GM18519 (cell line): ENCODE measurements around the gene ARHGAP31.
"Not testable (repeated sequence)": the region's sequence is repeated elsewhere in the genome, so short reads cannot be mapped to it uniquely, and the experiment has no call there.

ENCODE experiments used
- ATAC-seq: cut with Tn5 transposase; IDR thresholded peaks from one replicate; pipeline ENCODE4 v1.9.1; 2021; ENCODE audit warnings: mild to moderate bottlenecking, moderate library complexity; ENCODE audit not compliant: unreplicated experiment, low FRiP score

The ARHGAP31 gene

GRCh38 chr3:119318876-119319275 is 24.7 kb downstream of the ARHGAP31 start:
- ATAC-seq, result no peak

- ATAC-seq, result no peak
These were observed 25.1 kb downstream of the ARHGAP31 start for GRCh38 chr3:119319311-119319710.

- not testable (repeated sequence) for ATAC-seq
These were observed 26.6 kb downstream of the ARHGAP31 start for GRCh38 chr3:119320785-119321184.

GRCh38 chr3:119322021-119322834 is 28.0 kb downstream of the ARHGAP31 start:
- peak; percentile 8 for ATAC-seq

- ATAC-seq, result peak; percentile 89
These were observed 28.9 kb downstream of the ARHGAP31 start for GRCh38 chr3:119322835-119323722.

- ATAC-seq, result no peak
These were observed 29.5 kb downstream of the ARHGAP31 start for GRCh38 chr3:119323723-119324085.

GRCh38 chr3:119324899-119325298 is 30.7 kb downstream of the ARHGAP31 start:
- no peak for ATAC-seq

- no peak for ATAC-seq
These were observed 32.8 kb downstream of the ARHGAP31 start for GRCh38 chr3:119326976-119327375.

GRCh38 chr3:119329551-119329950 is 35.4 kb downstream of the ARHGAP31 start:
- ATAC-seq, result no peak

GRCh38 chr3:119330181-119330580 is 36.0 kb downstream of the ARHGAP31 start:
- no peak for ATAC-seq

- no peak for ATAC-seq
These were observed 36.7 kb downstream of the ARHGAP31 start for GRCh38 chr3:119330858-119331257.

GRCh38 chr3:119331661-119332060 is 37.5 kb downstream of the ARHGAP31 start:
- ATAC-seq, result no peak

- no peak for ATAC-seq
These were observed 39.8 kb downstream of the ARHGAP31 start for GRCh38 chr3:119333773-119334509.

GRCh38 chr3:119336823-119337222 is 42.6 kb downstream of the ARHGAP31 start:
- no peak for ATAC-seq

GRCh38 chr3:119337407-119337806 is 43.2 kb downstream of the ARHGAP31 start:
- ATAC-seq, result not testable (repeated sequence)

- no peak for ATAC-seq
These were observed 44.6 kb downstream of the ARHGAP31 start for GRCh38 chr3:119338754-119339153.

GRCh38 chr3:119340014-119340413 is 45.8 kb downstream of the ARHGAP31 start:
- ATAC-seq, result no peak

GRCh38 chr3:119340446-119340845 is 46.3 kb downstream of the ARHGAP31 start:
- ATAC-seq, result no peak

GRCh38 chr3:119342176-119342575 is 48.0 kb downstream of the ARHGAP31 start:
- no peak for ATAC-seq

GRCh38 chr3:119343719-119344118 is 49.5 kb downstream of the ARHGAP31 start:
- ATAC-seq, result peak; percentile 46

- ATAC-seq, result no peak
These were observed 51.9 kb downstream of the ARHGAP31 start for GRCh38 chr3:119346076-119346496.
